Erythroblast (primary cell): ENCODE data around the gene STC2.

ENCODE experiments used
- GATA1 ChIP-seq: IDR thresholded peaks from 2 replicates; pipeline ENCODE4 v1.6.1; 2011; ENCODE audit warnings: low read depth, mild to moderate bottlenecking, control low read depth, low read length, moderate library complexity
- POLR2A ChIP-seq: IDR thresholded peaks from 2 replicates; pipeline ENCODE4 v1.6.1; 2011; ENCODE audit warnings: mild to moderate bottlenecking, low read length

DNA sequence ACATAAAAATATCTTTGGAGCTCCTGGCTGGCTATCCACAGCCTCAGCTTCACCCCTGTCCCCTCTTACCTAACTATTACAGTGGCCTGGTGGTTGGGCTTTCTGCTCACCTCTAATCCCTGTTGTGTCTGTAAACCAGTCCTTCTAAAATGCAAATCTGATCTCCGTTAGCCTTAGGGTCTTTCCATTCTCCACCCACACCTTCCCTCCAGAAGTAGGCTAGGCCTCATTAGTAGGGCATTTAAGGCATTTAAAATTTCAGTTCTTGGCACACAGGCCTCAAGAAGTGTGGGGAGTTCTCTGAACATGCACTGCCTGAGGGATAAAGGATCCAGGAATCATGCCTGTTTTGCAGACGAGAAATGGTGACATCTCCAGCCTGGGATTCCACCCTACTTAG lies 26.4 kb upstream of the STC2 start:
- TF ChIP-seq POLR2A (no peak), GATA1 (no peak)
